Stomach (tissue), 4 donors: ENCODE data around the gene DRD1.

ENCODE experiments used
- EP300 ChIP-seq: sonication (generic); formaldehyde crosslinking; IDR thresholded peaks from one replicate; pipeline ENCODE4 v1.6.1; 2017; ENCODE audit warnings: antibody characterized with exemption
- POLR2A ChIP-seq, 4 donors: fragments of 450-650 bp; IDR thresholded peaks; one replicate each; pipeline ENCODE4 v1.6.1; 2016; ENCODE audit warnings: antibody characterized with exemption in 4 of 4, control low read depth in 2 of 4, mild to moderate bottlenecking in 1 of 4, moderate library complexity in 1 of 4
- POLR2AphosphoS5 ChIP-seq, 3 donors: sonication (generic); formaldehyde crosslinking; IDR thresholded peaks; one replicate each; pipeline ENCODE4 v1.6.1; 2016; ENCODE audit warnings: antibody characterized with exemption in 3 of 3
- TF ChIP-seq, protein P1 (sequence below), 7 experiments: fragments of 450-650 bp in 4 of 7; fragments of 200-600 bp in 3 of 7; sonication (generic) in 3 of 7; IDR thresholded peaks; one replicate each; pipeline ENCODE4 v1.5.1; 2016 to 2019; ENCODE audit warnings: antibody characterized with exemption in 7 of 7, control low read depth in 2 of 7, mild to moderate bottlenecking in 1 of 7

- TF ChIP-seq, protein P1, sequence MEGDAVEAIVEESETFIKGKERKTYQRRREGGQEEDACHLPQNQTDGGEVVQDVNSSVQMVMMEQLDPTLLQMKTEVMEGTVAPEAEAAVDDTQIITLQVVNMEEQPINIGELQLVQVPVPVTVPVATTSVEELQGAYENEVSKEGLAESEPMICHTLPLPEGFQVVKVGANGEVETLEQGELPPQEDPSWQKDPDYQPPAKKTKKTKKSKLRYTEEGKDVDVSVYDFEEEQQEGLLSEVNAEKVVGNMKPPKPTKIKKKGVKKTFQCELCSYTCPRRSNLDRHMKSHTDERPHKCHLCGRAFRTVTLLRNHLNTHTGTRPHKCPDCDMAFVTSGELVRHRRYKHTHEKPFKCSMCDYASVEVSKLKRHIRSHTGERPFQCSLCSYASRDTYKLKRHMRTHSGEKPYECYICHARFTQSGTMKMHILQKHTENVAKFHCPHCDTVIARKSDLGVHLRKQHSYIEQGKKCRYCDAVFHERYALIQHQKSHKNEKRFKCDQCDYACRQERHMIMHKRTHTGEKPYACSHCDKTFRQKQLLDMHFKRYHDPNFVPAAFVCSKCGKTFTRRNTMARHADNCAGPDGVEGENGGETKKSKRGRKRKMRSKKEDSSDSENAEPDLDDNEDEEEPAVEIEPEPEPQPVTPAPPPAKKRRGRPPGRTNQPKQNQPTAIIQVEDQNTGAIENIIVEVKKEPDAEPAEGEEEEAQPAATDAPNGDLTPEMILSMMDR (IDR thresholded peaks at IDR 0.05): no peak
- TF ChIP-seq POLR2A (IDR thresholded peaks at IDR 0.05) (no peak), POLR2AphosphoS5 (IDR thresholded peaks at IDR 0.05) (no peak), EP300 (no peak)
Measured at GRCh38 chr5:175394601-175395000, 49.4 kb downstream of the DRD1 start.
